HG02970 (cell line): ENCODE measurements around the gene HEATR5A.
"Not testable (repeated sequence)": the region's sequence is repeated elsewhere in the genome, so short reads cannot be mapped to it uniquely, and the experiment has no call there.

ENCODE experiments used
- ATAC-seq: cut with Tn5 transposase; IDR thresholded peaks from one replicate; pipeline ENCODE4 v1.9.1; 2021; ENCODE audit warnings: mild to moderate bottlenecking, moderate library complexity, moderate number of reproducible peaks; ENCODE audit not compliant: unreplicated experiment, low FRiP score

Gene HEATR5A

GRCh38 chr14:31420319-31421111, at the start of gene HEATR5A:
TSS of gene HEATR5A (minus strand) at chr14:31420550. CDS start at chr14:31402975, 17,575 bp downstream.
- ATAC-seq, result peak; percentile 97

GRCh38 chr14:31466554-31466953, 46.2 kb upstream of the HEATR5A start:
- no peak for ATAC-seq

DNA sequence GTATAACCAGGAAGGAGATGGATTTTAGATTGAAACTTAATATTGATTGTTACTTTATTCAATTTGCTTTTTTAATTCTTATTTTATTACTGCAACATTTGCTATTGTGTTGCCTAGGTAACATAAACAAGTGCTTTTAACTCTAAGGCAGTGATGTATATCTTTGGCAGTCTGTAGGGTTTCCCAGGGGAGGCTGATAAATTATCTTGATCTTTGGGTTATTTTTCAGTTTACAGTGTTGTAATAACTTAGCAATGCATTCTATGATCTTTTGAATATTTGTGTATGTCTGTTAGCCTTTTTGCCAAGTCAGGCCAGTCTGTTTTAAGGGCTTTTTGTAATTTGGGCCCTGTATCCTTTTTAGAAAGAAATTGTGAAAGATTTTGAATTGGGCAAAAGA, 44.8 kb upstream of the HEATR5A start:
- no peak for ATAC-seq

DNA sequence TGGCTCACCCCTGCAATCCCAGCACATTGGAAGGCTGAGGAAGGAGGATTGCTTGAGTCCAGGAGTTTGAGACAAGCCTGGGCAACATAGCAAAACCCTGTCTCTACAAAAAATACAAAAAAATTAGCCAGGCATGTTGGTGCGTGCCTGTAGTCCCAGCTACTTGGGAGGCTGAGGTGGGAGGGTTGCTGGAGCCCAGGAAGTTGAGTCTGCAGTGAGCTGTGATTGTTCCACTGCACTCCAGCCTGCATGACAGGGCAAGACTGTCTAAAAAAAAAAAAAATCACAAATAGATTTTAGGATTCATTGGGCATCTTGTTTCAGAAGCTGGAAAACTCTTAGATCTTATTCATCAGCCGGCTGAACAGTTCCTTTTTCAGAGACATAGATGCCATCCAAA, 42.1 kb upstream of the HEATR5A start:
- not testable (repeated sequence) for ATAC-seq

GRCh38 chr14:31461545-31461944, 41.2 kb upstream of the HEATR5A start:
- no peak for ATAC-seq

- no peak for ATAC-seq
Measured at GRCh38 chr14:31457665-31458659, 37.6 kb upstream of the HEATR5A start.

DNA sequence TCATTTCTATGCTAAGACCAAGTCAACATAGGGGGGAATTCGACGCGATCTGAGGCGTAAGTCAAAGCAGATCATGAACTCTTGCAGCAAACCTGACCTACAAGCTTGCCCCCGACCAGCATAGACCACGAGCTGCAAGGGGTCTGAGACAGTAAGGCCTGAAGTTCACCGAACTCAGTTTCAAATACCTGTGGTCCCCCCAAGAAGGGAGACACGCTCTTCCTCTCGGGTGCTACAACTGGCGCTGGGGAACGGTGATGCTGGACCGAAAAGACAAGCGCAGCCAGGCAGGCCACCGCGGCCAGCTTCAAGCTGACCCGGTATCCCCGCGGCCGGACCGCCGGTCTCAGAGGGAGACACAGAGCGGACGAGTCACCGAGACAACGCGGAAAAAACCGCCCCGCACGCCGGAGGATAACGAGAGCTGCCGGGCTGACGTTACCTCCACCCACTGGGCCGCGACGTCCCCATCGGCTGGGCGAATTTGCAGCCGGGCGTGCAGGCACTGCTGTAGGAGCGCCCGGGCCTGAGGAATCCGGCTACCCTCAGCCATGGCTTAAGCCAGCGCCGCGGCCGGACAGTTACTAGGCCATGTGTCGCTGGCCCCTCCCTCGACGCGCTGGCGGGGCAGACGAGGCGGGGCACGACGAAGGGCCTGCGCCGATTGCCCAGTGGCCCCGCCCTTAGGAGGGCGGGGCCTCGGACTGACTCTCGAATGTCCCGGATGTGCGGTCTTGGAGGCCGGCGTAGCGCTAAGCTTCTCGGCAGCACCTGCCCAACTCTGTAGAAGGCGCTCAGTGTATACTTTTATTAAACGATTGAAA, 36.7 kb upstream of the HEATR5A start, which contains the start of gene DTD2:
DTD2 (minus strand) TSS at position 666 of the 824 bp plus-strand sequence; CDS start at position 553, 113 bp downstream.
- peak; percentile 98 for ATAC-seq

DNA sequence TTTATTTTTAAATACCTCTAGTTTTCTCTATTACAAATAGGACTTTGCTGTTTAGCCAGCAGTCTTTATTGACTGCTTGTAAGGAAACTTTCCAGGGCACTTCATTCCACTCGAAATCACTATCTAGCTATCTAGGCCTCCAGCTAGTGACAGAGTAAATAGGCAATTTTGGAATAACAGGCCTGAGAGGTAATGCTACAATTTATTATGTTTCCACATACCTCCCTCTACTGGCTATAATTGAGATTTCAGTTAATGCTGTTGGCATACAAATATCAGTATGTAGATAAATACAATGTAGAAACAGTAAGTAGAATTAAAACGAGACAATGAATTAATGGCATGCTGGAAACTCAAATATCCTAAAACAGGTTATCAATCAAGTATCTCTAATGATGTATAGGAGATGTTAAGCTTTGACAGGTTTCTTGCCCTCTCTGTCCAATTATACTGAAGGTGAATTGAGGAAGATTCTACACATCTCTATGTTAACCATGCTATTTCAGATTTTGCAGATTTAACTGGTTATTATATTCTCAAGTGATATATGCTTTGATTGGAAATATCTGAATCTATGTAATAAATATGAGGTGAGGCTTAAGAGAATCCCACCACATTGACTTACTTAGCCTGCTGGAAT, 29.7 kb upstream of the HEATR5A start:
- no peak for ATAC-seq

GRCh38 chr14:31449136-31449535, 28.8 kb upstream of the HEATR5A start:
- no peak for ATAC-seq

DNA sequence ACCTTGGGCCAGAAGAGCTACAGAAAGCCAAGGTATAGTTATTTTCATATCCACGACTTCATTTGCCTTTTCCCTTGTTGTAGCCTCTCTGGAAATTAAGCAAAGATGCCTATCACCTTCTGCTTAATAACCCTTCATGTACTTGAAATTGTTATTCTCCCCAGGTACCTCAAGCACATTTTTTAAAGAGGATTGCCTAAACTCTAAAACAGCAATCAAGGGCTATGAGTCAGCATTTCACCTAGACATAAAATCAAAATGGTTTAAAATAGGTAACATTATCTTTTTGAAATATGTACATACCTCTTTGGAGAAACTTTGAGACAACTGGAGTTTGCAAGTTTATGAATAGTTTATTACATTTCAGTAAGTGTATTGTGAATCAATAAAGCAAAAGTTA, 25.4 kb upstream of the HEATR5A start:
- ATAC-seq, result no peak

GRCh38 chr14:31442284-31442683, 21.9 kb upstream of the HEATR5A start:
- ATAC-seq, result no peak

DNA sequence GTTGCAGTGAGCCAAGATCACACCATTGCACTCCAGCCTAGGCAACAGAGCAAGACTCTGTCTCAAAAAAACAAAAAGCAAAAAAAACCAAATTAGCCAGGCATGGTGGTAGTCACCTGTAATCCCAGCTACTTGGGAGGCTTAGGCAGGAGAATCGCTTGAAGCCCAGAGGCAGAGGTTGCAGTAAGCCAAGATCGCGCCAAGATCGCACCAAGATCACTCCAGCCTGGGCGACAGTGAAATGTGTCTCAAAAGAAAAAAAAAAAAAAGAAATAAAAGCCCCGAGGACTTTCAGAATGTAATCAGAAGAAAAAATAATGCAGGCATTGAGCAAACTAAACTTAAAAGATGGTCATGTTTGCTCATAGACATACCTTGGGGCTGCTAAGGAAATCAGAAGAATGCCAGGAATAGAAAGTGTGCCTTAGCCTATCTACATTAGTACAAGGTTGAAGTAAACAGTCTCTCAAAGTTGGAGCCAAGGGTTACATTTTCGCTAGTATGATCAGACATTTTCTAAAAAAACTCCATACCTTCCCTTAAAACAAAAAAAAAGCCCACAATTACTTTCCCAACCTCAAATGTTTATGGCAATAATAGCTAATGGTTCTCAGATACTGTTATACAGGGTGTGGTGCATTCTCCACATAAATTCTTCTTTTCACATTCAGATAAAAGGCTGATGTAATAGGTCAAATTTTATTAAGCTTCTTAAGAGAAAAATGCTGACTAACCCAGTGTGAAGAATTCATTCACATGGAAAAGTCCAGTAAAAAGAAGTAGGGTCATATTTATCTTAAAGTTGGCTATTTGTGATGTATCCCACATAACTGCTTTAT, 21.1 kb upstream of the HEATR5A start:
- ATAC-seq, result no peak

DNA sequence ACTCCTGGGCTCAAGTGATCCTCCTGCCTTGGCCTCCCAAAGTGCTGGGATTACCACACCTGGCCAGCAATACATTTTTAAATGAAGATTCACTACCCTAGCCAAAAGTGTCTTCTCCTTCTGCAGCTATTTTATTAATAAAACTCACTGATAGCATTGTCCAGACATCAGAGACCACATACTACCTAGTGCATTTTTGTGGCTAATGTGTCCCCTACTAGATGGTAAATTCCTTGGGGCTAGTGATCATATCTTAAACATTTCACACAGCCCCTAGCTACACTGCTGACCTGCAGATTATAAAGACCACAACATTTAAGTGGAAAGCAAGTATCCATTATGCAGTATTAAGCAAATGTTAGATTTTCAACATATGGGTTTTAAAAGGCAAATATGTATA, 19.9 kb upstream of the HEATR5A start:
- no peak for ATAC-seq

DNA sequence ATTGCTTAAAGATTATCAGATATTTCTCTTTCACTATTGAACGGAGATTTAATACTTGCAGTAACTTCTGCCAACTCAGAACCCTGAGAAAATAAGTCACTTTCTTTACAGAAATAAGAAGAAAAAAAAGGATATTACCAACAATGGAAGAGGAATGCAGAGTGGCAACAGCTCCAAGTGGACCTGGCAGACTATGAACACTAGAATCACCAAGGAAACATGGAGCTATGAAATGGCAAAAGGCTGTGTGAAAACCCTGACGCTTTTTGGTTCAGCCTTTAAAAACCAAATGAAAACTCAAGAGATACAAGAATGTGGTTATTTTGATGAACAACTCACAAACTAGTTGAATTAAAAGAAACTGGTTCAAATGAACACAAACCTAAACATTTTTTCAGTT, 19.2 kb upstream of the HEATR5A start:
- ATAC-seq, result no peak

DNA sequence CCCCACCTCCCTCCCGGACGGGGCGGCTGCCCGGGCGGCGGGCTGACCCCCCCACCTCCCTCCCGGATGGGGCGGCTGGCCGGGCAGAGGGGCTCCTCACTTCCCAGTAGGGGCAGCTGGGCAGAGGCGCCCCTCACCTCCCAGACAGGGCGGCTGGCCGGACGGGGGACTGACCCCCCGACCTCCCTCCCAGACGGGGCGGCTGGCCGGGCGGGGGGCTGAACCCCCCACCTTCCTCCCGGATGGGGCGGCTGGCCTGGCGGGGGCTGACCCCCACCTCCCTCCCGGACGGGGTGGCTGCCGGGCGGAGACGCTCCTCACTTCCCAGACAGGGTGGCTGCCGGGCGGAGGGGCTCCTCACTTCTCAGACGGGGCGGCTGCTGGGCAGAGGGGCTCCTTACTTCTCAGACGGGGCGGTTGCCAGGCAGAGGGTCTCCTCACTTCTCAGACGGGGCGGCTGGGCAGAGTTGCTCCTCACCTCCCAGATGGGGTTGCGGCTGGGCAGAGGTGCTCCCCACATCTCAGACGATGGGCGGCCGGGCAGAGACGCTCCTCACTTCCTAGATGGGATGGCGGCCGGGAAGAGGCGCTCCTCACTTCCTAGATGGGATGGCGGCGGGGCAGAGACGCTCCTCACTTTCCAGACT, 16.8 kb upstream of the HEATR5A start:
- not testable (repeated sequence) for ATAC-seq

DNA sequence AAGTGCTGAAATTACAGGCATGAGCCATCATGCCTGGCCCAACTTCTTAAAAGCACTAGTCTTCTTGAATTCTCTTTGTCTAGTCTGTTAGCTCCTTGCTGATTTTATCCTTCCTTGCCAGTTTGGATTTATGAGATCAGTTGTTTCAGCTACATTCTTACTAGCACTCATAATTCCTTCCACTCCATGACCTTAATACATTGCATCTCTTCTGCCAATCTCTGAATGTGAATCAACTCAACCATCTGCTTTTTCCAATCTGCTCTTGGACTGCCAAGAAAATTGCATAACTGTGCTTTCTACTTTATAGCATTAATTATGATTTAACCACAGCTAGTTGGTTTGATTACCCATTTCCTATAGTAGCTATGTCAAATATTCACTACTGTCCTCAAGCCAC, 14.9 kb upstream of the HEATR5A start:
- ATAC-seq, result no peak

DNA sequence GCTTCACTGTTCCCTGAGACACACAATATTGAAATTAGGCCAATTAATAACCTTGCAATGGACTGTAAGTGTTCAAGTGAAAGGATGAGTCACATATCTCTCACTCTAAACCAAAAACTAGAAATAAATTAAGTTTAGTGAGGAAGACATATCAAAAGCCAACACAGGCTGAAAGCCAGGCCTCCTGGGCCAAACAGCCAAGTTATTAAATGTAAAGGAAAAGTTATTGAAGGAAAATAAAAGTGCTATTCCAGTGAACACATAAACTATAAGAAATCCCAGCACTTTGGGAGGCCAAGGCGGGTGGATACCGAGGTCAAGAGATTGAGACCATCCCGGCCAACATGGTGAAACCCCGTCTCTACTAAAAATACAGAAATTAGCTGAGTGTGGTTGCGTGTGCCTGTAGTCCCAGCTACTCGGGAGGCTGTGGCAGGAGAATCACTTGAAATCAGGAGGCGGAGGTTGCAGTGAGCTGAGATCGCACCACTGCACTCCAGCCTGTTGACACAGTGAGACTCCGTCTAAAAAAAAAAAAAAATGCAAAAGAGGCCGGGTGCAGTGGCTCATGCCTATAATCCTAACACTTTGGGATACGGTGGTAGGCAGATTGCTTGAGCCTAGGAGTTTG, 10.4 kb upstream of the HEATR5A start:
- ATAC-seq, result no peak

- ATAC-seq, result no peak
Measured at GRCh38 chr14:31429791-31430190, 9.4 kb upstream of the HEATR5A start.
